Activated CD8-positive, alpha-beta memory T cell treated with anti-CD3 and anti-CD28 coated beads, Interleukin-2, amount 50 U/mL, for 1 hour (primary cell): ENCODE results near the gene SPINT1.

Experiments
- DNase-seq: peaks from one replicate; pipeline ENCODE4 v3.0.0-alpha.2; 2020; ENCODE audit errors: extremely low read depth

The SPINT1 gene

DNA sequence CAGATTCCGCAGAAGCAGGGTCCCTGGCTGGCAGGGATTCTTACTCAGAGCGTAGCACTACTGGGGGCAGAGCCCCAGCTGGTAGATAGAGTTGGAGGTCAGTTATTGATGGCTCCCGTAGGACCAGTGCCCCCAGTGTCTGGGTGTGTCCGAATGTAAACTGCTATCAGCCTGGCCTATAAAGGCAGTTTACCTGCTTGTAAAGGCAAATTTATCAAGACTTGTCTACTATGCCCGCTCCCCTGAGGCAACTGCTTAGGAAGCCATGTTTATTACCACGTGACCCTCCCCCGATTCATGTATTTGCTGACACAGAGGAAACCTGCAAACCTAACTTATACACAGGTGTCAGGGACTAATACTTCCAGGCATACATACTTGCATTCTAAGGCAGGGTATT, 14.7 kb upstream of the SPINT1 start:
- DNase-seq: no peak

- no peak for DNase-seq
Observed at GRCh38 chr15:40830884-40831283, 13.0 kb upstream of the SPINT1 start.

DNA sequence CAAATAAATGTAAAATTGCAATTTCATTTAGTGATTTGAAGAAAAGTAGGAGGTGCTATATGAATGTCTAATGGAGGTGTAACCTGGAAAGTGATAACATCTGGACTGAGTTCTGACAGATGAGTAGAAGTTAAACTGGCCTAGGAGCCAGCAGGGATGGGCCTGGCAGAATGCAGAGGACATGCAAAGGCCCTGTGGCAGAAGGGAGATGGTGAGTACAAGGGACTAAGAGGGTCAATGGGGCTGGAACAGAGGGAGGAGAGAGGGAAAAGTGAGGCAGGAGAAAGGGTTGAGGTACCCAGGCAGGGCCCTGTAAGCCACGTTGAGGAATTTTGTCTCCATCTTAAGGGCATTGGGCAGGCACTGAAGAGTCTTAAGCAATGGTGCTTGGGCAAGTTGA, 12.0 kb upstream of the SPINT1 start:
- no peak for DNase-seq

- DNase-seq: no peak
Observed at GRCh38 chr15:40832903-40833302, 10.9 kb upstream of the SPINT1 start.

DNA sequence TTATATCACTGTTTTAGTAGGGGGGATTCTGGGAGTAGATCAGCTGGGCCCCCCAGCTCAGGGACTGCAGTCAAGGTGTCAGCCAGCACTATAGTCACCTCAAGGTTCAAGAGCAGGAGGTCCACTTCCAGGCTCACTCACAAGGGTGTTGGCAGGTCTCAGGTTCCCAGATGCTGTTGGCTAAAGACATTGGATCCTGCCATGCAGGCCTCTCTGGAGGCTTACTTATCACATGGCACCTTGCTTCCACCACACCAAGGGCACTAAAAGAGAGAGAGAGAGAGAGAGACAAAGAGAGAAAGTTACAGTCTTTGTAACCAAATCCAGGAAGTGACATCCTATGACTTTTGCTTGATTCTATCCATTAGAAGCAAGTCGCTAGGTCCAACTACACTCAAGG, 7.8 kb upstream of the SPINT1 start:
- DNase-seq: no peak

- DNase-seq: no peak
Observed at GRCh38 chr15:40838756-40839155, 5.1 kb upstream of the SPINT1 start.

- DNase-seq: no peak
Observed at GRCh38 chr15:40841741-40842140, 2.1 kb upstream of the SPINT1 start.

DNA sequence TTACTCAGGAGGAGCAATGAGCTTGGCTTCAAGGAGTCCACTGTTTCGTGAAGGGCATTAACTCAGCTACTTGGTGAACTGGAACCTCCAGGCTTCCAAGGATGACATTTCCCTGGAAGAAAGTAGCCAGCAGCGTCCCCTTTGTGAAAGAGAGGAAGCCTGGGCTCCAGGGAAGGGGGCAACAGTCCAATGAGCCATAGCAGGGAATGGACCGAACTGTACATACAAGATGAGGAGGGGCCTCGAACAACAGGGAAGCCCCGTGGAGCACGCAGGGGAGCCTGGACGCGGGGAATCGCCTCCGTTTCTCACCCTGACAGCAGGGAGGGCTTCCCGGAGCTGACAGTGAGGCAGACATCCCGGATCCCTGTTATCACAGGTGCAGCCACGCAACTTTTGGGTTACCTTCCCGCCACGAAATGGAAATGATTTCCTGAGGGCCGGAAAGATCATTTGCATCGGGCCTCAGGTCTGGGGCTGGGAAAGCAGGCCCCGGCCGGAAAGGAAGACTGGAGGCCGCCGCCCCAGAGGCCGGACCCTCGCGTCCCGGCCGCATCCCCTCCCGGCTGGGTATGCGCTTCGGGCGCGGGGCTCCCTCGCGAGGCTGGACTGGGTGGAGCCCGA, 475 bp upstream of the SPINT1 start:
- no peak for DNase-seq

GRCh38 chr15:40844696-40845030, 815 bp downstream of the SPINT1 start:
- no peak for DNase-seq

DNA sequence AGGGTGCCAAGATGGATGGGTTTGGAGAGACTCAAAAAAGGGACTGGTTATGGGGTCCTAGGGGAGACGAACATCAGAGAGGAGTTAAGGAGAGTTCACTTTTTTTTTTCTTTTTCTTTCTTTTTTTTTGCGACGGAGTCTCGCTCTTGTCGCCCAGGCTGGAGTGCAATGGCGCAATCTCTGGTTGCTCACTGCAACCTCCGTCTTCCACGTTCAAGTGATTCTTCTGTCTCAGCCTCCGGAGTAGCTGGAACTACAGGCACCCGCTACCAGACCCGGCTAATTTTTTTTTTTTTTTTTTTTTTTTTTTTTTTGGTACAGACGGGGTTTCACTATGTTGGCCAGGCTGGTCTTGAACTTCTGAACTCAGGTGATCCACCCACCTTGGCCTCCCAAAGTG, 1.2 kb downstream of the SPINT1 start:
- no peak for DNase-seq

- DNase-seq: no peak
Observed at GRCh38 chr15:40845511-40846284, 1.9 kb downstream of the SPINT1 start.

DNA sequence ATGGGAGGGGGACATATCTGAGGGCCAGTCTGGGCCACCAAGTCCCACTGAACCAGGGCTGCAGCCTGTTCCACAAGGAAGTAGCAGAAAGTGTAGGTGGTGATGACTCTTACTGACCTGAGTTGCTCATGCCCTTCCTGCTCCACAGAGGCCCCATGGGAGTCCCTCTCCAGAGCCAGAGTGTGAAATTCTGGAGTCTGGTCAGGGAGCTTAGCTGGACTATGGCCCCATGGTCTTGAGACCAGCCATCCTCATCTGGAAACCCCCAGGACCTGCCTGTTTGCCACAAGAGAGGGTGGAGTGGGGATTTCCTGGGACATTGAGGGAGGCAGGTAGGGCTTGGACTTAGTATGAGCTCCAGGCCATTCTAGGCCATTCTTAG, 3.0 kb downstream of the SPINT1 start:
- DNase-seq: no peak

DNA sequence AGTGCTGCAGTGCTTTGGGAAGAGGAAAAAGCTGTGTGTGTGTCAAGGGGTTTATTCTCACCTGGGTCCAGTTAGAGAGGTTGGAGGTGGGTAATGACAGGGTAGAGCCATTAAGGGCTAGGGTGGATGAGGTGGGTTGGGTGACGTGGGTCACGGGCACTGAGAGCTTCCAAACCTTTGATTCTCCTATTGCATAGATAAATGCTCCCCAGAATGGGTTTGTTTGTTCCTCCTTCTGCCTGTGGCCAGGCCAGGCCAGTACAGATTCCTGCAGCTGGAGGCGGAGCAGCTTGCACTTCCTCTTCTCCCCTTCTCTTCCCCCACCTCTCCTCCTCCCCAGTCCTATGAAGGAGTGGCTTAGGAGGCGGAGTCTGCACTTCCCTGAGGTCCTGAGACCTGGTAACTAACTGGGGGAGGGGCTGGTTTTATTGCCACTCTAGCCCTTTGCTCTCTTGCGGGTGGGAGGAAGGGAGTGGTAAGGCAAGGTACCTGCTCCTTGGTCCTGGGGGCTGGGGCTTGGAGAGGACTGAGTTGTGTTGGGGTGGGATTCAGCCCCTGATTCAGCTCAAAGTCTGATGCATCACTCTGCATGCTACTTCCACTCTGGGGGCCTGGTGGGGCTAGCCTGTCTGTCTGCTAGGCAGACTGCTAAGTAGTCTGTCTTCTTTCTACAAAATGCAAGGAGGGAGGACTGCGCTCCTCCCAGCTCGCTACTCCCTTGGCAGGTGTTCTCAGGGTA, 3.5 kb downstream of the SPINT1 start:
- DNase-seq: no peak

DNA sequence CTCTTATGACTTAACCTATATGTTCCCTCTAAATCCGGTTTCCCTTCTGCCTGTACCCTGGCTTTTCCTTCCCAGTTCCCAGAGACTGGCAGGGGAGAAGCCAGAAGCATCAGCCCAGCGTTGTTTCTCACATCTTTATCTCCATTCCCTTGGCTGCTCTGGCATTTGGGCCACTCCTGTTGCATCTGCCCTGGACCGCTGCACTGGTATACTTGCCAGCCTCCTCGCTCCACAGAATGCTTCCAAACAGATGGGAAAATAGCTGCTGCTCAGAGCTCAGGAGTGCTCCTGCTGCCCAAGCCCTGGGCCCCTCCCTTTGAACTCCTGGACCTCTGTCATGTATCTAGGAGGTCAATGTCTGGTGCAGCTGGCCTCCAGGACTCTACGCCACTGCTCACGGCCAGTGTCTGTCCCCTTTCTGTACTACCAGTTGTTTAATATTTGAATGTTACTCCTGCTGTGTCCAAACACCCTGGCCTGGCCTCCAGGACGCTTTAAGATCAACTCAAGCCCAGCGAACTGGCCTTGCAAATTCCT, 6.8 kb downstream of the SPINT1 start:
- DNase-seq: no peak

- no peak for DNase-seq
Observed at GRCh38 chr15:40852529-40852928, 8.7 kb downstream of the SPINT1 start.

DNA sequence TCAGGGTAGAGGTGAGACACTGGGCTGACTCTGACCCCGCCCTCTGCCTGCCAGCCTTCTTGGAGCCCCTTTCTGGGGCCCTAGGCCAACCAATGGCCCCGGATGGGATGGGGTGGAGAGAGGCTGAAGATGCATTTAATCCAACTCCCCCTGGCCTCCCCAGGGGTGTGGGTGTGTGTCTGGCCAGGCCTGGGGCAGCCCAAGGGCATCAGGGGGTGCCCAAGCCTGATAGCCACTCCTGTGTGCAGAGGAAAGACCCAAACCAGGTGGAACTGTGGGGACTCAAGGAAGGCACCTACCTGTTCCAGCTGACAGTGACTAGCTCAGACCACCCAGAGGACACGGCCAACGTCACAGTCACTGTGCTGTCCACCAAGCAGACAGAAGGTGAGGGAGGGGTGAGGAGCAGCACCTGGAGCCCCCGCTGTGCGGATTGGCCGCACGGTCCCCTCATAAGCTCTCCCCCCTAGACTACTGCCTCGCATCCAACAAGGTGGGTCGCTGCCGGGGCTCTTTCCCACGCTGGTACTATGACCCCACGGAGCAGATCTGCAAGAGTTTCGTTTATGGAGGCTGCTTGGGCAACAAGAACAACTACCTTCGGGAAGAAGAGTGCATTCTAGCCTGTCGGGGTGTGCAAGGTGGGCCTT, 9.5 kb downstream of the SPINT1 start:
- no peak for DNase-seq

DNA sequence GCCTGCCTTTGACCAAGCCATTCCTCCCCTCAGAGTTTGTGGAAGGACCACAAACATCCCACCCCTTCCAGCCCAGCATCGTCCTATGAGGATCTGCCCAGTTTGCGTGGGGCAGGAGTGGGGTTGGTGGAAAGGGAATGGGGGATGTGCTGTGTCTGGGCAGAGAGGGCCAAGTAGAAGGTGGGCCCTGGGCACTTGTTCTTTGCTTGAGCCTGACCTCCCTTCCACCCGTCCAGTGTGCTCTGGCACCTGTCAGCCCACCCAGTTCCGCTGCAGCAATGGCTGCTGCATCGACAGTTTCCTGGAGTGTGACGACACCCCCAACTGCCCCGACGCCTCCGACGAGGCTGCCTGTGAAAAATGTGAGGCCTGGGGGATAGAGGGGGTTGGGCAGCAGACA, 10.3 kb downstream of the SPINT1 start:
- no peak for DNase-seq

DNA sequence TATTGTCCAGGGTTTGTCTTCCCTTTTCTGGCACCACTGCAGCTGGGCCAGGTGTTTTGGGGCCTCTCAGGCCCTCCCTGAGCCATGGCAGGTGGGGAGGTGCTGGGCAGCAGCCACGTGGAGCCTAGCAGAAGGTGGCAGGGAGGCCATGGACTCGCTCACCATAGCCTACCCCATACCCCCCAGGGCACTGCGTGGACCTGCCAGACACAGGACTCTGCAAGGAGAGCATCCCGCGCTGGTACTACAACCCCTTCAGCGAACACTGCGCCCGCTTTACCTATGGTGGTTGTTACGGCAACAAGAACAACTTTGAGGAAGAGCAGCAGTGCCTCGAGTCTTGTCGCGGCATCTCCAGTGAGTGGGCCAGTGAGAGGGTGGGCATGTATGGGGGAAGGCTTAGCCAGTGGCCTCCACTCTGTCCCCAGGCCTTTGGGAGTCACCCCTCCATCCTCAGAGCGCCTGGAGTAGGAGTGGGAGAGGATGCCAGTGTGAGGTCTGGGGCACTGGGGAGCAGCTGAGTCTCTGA, 11.9 kb downstream of the SPINT1 start:
- DNase-seq: no peak

DNA sequence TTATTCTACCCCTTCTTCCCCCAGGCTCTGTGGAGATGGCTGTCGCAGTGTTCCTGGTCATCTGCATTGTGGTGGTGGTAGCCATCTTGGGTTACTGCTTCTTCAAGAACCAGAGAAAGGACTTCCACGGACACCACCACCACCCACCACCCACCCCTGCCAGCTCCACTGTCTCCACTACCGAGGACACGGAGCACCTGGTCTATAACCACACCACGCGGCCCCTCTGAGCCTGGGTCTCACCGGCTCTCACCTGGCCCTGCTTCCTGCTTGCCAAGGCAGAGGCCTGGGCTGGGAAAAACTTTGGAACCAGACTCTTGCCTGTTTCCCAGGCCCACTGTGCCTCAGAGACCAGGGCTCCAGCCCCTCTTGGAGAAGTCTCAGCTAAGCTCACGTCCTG, 12.9 kb downstream of the SPINT1 start:
- DNase-seq: no peak

DNA sequence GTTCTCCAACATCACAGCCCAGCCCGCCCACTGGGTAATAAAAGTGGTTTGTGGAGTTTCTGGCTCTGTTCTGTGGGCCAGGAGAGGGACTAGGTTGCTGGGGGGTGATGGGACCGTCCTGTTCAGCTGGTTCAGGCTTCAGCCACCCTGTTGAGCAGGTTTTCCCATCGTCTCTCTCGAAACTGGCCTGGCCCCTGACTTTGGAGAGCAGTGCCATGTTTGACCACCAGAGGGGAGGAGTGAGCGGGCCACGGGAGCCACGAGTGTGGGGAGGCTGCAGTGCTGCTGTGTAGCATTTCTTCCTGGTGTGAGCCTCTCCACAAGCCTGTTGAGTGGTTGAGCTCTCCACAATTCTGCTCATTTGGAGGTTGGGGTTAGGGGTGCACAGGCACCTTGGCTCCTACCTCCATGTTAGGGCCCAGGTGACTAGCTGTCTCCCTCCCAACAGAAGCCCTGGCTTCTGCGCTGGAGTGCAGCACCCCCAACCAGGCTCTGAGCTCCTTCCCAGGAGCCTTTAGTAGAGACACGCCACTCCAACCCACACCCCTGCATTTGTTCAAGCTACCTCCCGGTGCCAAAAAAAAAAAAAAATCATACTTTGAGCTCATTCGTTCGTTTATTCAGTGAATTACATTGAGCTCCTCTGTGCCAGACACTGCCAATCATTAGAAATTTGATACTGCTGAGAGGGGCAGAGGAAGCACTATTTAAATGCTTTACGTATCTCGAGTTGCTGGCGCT, 13.9 kb downstream of the SPINT1 start:
- peak; percentile 22 for DNase-seq

- DNase-seq: no peak
Observed at GRCh38 chr15:40858706-40859105, 14.9 kb downstream of the SPINT1 start.
